Activated gamma-delta T cell treated with anti-CD3 and anti-CD28 coated beads, Interleukin-2, amount 50 U/mL, for 16 hours (primary cell): ENCODE data around the gene KLHL33.

Experiments
- DNase-seq: peaks from one replicate; pipeline ENCODE4 v3.0.0-alpha.2; 2020; ENCODE audit warnings: low read depth

Gene KLHL33, protein sequence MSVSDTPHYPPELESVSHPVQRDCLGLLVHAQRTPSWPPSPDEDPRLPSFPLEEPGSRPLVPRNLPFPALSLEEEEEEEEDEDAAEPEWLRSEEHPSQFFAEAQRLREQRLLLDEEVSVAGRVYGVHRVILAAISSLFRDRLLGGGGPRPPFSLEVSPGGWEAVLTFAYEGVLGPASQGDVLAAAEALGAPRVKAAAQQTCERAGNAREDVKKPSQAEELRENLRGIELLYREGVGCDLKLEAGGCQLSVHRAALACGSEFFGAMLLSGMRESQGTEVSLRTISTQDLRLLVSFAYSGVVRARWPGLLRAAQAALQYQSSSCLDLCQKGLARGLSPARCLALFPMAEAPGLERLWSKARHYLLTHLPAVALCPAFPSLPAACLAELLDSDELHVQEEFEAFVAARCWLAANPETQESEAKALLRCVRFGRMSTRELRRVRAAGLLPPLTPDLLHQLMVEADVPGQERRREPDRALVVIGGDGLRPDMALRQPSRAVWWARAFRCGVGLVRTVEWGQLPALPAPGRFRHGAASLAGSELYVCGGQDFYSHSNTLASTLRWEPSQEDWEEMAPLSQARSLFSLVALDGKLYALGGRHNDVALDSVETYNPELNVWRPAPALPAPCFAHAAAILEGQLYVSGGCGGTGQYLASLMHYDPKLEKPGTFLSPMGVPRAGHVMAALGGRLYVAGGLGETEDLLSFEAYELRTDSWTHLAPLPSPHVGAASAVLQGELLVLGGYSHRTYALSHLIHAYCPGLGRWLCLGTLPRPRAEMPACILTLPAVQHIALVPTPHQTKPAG

GRCh38 chr14:20435582-20436362, at the start of gene KLHL33:
TSS of gene KLHL33 (minus strand) at chr14:20436166. CDS start at chr14:20435811, 355 bp downstream.
- DNase-seq: no peak

- DNase-seq: no peak
Observed at GRCh38 chr14:20482382-20482781, 46.4 kb upstream of the KLHL33 start.

GRCh38 chr14:20478894-20479293, 42.9 kb upstream of the KLHL33 start:
- no peak for DNase-seq

- no peak for DNase-seq
Observed at GRCh38 chr14:20477211-20477876, 41.4 kb upstream of the KLHL33 start.

GRCh38 chr14:20476776-20477175, 40.8 kb upstream of the KLHL33 start:
- no peak for DNase-seq

- no peak for DNase-seq
Observed at GRCh38 chr14:20472536-20473169, 36.7 kb upstream of the KLHL33 start.

GRCh38 chr14:20470603-20470901, 34.6 kb upstream of the KLHL33 start:
- no peak for DNase-seq

- DNase-seq: no peak
Observed at GRCh38 chr14:20469890-20470602, 34.1 kb upstream of the KLHL33 start.

- peak; percentile 71 for DNase-seq
Observed at GRCh38 chr14:20469242-20469889, 33.4 kb upstream of the KLHL33 start, which contains the start of gene PNP. TSS of gene PNP (plus strand) at chr14:20469406. CDS start at chr14:20469525, 119 bp downstream.

DNA sequence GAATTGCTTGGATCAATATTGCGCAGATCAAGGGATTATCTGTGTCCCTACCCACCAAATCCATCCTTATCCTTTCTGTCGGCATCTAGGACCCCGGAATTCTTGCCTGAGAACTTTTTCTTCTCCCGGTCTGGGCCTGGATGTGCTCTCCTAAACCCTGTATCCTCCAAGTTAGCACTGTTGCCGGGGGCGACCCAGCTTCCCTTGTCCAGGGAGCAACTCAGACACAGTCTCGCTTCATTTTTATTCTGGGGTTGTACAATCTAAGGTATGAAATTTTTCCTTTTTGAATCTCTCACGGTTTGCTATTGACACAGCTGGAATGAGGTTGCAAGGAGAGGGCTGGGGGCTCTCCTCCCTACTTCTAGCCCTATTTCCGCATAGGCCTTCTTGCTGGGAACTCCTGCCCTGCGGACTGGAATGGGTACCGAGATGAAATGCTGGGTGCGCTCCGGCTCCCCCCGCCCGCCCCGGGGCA, 32.8 kb upstream of the KLHL33 start:
- no peak for DNase-seq

DNA sequence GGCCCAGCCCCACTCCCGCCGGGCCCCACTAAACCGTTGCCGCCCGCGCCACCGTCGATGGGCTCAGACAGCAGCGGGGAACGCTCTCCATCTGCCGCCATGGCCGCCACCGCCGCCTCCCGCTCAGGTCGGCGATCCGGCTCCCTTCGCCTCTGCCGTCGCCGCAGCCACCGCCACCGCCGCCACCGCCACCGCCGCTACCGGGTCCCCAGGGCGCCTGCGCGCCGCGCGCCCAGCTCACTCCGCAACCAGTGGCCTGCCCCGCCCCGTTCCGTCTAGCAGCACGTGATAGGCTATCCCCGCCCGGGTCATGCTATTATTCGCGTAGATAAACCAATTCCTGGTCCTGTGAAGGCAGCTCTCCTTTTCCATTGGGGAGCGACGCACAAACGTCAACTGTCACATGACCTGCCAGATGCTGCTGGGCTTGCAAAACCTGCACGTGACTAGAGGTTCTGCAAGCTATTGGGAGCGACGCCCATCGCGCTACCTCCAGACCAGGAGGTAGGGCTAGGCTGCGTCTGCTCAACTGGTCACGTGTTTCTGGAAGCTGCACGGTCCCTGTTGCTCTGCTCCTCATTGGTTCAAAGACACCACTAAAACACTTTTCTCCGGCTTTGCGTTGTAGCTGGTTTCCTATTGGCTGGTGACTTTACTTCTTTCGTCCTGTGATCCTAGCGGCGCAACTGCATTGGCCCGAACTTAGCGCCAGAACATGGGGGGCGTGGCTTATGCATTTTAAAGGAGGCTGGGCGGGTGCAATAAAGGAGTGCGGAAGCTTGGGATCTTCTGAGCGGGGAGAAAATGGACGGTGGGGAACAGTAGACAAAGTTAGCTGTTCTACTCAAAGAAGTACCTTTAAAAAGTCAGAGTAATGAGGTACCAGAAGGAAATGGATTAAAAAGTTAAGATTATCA, 25.5 kb upstream of the KLHL33 start, which contains the start of gene PIP4P1:
Gene PIP4P1 (minus strand): TSS at position 210 of the 917 bp plus-strand sequence. CDS start 109 bp downstream, at position 101.
- DNase-seq: peak; percentile 98

DNA sequence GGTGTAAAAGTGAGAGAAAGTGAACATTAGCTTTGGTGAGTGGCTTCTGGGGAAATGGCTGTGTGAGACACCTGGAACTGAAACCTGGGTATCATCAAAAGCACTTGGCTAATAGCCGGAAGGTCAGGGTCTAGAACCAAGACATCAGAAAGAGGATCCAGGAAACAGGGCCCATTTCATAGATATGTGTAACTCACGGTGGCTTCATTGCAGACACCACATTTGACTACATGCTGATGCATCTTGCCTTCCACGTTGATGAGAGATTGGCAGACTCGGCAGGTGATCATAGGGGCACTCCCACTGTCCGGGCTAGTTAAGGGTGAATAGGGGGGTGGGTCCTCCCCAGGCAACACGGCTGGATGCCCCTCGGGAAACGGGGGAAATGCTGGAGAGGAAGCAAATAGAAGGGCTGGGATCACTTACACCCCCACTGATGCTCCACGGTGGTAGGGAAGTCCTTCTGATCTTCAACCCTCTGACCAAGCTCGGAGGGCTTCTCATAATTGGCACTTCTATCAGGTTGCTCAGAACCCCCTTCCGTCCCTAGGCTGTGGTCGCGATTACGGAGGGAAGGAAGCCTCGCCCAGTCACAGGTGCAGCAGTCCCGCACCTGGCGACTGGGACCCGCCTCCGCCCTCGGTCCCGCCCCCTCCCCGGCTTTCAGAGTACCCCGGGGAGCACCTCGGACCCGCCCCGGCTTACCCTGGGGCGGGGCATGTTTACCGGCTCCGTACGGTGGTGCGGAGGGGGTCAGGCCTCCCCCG, 24.7 kb upstream of the KLHL33 start:
- no peak for DNase-seq

DNA sequence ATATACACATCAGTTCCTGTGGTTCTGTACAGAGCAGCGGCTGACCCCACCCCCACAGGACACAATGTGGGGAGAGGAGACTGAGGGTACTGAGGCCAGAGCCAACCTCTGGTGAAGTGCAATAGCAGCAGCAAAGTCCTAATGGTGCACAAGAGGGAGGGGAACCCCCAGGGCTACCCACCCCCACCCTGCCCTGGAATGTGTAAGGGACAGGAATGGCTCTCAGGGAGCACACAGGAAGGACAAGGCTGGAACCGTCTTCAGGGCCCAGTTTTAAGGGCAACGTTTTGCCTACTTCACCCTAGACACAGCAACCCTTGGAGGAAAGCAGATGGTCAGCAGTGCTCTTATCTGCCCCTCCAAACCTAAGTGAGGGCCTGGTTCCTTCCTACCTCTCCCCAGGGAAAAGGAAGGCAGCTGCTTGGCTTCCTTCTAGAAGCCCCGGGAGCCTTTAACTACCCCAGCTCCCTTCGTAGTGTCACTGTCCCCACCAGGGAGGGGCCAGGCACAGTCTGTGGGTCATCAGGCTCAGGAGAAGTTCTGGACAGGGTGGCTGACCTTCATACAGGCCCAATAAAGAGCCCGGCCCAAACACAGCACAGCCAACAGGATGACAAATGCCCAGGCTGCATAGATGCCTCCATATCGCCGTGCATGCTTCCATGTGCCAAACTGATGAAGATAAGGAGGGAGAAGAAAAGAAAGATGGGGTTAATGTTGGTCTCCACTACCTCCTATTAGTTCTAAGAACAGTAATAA, 22.2 kb upstream of the KLHL33 start:
- no peak for DNase-seq

DNA sequence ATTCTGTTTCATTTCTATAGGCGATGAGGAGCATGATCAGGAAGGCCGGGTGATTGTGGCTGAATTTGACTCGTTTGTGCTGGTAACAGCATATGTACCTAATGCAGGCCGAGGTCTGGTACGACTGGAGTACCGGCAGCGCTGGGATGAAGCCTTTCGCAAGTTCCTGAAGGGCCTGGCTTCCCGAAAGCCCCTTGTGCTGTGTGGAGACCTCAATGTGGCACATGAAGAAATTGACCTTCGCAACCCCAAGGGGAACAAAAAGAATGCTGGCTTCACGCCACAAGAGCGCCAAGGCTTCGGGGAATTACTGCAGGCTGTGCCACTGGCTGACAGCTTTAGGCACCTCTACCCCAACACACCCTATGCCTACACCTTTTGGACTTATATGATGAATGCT, 21.0 kb upstream of the KLHL33 start:
- no peak for DNase-seq

DNA sequence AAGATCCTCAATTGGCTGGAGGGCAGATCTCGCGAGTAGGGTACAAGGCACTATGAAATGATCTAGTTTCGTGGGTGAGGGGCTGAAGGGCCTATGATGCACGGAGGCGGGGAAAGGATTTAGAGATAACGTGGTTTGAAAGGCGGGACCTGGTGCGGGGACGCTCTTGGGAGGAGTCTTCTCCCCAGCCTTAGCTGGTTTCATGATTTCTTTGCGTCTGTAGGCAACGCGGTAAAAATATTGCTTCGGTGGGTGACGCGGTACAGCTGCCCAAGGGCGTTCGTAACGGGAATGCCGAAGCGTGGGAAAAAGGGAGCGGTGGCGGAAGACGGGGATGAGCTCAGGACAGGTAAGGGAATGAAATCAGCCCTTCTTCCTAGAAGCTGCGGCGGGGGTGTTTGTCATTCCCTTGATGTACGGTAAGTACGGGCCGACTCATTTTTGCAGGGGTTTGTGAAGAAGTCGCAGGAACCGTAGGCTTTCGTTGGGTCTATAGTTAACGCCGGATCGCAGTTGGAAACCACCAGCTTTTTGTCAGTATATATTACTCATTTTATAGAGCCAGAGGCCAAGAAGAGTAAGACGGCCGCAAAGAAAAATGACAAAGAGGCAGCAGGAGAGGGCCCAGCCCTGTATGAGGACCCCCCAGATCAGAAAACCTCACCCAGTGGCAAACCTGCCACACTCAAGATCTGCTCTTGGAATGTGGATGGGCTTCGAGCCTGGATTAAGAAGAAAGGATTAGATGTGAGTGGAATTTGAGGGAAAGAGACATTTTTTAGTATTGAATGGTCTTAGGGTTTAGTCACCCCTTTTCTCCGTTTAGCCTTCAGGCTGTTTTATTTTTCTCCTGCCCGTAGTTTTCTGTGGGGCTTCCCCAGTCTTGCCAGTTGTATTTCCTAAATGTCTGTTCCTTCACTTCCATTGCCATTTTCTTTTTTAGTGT, 19.7 kb upstream of the KLHL33 start:
- no peak for DNase-seq
